HPDE6-E6E7 (cell line): Measurements from ENCODE around the gene ZFP64.
"Not testable (repeated sequence)": the region's sequence is repeated elsewhere in the genome, so short reads cannot be mapped to it uniquely, and the experiment has no call there.

Experiments
- DNase-seq: peaks from one replicate; pipeline ENCODE4 v3.0.0; 2011; ENCODE audit warnings: missing footprints; ENCODE audit errors: extremely low spot score

Gene ZFP64

DNA sequence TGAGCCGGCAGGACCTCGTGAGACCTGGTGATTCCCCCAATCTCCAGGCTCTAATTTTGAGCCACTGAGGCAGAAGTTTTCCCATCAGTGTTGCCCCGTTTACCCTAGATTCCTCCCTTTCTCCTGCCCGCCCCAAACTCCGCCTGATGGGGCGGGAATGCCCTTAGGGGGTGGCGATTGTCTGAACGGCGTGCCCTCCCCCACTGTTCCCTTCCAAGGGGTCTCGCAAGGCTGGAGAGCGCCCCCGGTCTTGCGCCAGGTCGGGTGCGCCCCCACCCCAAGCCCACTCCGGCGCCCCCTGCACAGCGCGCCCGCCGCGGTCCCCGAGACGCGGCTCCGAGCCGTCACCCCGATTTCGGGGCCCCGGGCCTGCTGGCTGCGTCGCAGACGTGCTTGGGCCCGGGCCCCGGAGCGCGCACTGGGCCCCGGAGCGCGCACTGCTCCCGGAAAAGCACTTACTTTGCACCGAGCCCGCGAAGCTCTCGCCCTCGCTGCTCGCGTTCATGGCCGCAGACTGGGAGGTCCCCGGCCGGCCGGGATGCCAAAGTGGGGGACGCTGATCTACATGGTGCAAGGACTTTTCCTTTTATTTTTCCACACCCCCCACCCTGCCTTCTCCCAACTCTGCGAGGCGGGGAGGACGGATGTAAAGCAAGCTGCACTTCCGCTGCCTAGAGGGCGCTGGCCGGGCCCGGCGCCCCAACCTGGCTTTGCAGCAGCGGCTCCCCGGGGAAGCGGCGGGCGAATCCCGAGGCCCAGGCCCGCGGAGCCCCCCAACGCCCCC, at the start of gene ZFP64:
Gene ZFP64 (minus strand): TSS at position 648 of the 784 bp plus-strand sequence. CDS start 143 bp downstream, at position 505.
- peak; percentile 94 for DNase-seq

DNA sequence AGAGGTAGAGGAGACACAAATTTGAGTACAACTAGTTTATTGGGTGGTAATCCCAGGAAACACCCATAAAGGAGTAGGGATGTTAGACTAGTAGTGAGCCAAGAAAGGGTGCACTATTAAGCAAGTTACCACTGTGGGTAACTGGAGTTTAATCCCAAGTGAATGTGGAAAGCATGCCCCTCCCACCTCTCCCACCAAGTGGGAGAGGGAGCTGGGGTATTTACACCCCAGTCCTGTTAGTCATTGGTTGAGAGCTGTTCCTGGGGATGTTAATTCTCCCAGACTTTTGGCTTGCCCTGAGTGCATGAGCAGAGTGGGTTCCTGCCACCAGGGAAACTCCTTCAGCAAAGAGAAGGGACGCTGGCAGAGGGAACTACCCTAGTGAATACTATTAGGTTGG, 49.2 kb upstream of the ZFP64 start:
- DNase-seq: no peak

DNA sequence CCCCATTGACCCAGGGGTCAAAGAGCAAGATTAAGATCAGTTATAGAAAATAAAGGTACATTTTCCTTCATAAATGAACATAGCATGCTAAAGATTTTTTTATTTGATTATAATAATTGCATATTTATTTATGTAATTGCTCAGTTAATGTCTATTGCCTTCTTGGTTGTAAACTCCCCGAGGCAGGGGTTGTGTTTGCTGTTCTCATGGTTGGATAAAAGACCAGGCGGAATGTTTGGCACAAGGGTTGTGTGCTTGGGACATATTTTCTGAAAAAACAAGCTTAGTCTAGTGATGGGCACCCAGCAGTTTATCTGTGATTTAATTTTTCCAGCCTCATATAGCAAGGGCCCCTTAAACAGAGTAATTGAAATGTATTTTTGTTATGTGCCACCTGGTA, 47.5 kb upstream of the ZFP64 start:
- DNase-seq: no peak

DNA sequence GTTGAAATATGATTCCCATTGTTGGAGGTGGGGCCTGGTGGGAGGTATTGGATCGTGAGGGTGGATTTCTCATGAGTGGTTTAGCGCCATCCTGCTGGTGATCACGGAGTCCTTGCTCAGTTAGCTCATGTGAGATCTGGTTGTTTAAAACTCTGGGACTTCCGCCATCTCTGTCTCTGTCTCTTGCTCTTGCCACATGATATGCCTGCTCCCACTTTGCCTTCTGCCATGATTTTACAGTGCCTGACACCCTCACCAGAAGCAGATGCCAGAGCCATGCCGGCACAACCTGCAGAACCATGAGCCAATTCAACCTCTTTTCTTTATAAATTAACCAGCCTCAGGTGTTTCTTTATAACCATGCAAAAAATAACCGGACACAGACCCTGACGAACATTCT, 44.7 kb upstream of the ZFP64 start:
- DNase-seq: no peak

- no peak for DNase-seq
Measured at GRCh38 chr20:52235129-52235528, 43.5 kb upstream of the ZFP64 start.

DNA sequence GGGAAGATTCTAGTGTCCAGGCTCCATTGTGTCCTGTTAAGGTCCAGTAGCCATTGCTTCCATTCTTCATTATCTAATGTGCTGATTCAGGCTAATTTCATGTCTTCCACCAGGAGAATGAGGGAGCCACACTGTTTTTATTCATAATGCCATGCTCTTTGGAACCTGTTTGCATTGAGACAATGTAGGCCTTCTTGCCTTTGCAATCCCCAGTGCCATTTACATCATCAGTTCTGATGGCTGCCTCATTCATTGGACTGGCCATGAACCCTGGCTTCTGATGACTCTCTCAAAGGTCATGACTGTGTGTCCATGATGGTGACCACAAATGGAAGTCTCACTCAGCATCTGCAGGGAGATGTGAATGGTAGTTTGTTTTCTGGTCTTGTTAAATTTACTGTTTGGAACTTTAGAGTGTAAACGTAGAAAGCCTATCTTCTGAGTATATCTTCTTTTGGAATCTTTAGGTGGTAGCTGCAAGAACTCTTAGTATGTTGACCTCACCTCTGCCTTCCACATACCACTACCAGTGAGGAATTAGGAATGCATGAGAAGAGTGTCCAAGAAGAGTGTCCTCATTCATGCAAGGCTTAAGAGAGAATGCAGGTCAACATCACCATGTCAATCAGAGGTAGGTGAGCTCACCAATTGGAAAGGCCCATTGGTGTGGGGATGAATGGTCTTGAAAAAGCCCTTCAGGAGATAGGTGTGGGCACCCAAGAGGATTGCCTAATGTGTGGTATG, 42.9 kb upstream of the ZFP64 start:
- no peak for DNase-seq

GRCh38 chr20:52231230-52231746, 39.7 kb upstream of the ZFP64 start:
- no peak for DNase-seq

GRCh38 chr20:52230409-52230808, 38.8 kb upstream of the ZFP64 start:
- no peak for DNase-seq

GRCh38 chr20:52229346-52229745, 37.8 kb upstream of the ZFP64 start:
- DNase-seq: not testable (repeated sequence)

DNA sequence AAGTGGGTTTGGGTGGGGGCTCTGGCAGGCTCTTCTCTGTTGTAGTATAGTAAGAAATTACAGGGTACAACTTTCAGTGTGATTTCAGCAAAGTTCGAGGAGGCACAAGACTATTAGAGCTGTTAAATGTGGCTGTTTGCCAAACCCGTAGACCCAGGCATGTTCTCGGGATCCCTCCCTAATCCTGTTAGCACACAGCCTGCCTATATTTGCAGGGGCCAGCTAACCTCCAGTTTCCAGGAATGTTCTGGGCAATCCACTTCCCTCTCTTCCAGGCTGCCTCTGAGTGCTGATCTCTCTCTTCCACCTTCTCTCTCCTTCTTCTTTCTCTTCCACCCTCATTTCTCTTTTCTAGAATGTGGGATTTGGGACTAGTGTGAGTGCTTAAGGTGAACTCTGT, 34.8 kb upstream of the ZFP64 start:
- no peak for DNase-seq

DNA sequence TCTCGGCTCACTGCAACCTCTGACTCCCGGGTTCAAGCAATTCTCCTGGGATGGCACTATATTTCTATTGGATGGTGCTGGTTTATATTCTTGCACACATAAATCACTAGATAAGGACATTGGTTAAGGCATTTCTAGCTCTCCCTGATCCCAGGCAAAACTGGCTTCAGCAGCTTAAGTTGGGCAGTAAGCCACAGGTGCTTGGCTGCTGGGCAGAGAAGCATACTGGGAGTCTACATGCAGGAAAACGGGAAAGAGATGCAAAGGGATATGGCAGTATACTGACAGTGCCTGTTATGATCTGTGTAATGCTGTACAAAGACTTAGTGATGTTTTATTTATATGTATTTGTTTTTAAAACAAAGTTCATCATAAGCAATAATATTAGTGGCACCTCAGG, 33.3 kb upstream of the ZFP64 start:
- DNase-seq: no peak

GRCh38 chr20:52221362-52221761, 29.8 kb upstream of the ZFP64 start:
- not testable (repeated sequence) for DNase-seq

- DNase-seq: not testable (repeated sequence)
Measured at GRCh38 chr20:52220891-52221290, 29.3 kb upstream of the ZFP64 start.

- DNase-seq: peak; percentile 46
Measured at GRCh38 chr20:52219441-52219840, 27.9 kb upstream of the ZFP64 start.

- DNase-seq: no peak
Measured at GRCh38 chr20:52217689-52218395, 26.3 kb upstream of the ZFP64 start.

DNA sequence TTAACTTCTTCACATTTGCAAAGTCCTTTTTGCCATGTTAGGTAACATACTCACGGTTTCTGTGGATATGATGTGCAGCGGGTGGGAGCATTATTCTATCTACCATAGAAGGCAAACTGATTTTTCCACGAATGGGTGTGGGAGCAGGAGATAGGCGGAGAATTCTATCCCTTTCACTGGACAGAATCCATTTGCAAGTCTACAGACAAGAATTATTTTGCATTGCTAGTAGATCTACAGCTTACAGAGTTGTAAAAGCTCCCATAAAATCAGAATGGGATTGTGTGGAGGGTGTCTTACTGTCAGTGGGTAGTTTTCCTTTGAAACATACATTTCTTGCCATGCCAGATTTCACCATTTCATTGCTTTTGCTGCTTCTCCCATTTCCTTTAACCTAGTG, 22.4 kb upstream of the ZFP64 start:
- no peak for DNase-seq

DNA sequence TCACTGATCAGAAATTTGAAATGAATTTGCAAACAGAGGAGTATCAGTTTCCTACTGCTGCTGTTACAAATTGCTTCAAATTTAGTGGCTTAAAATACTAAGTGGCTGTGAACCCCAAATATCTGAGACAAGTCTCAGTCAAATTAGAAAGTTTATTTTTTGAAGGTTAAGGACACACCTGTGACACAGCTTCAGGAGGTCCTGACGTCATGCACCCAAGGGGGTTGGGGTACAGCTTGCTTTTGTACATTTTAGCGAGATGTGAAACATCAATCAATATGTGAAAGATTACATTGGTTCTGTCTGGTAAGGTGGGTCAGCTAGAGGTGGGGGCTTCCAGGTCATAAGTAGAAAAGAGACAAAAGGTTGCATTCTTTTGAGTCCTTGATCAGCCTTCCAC, 21.4 kb upstream of the ZFP64 start:
- no peak for DNase-seq

DNA sequence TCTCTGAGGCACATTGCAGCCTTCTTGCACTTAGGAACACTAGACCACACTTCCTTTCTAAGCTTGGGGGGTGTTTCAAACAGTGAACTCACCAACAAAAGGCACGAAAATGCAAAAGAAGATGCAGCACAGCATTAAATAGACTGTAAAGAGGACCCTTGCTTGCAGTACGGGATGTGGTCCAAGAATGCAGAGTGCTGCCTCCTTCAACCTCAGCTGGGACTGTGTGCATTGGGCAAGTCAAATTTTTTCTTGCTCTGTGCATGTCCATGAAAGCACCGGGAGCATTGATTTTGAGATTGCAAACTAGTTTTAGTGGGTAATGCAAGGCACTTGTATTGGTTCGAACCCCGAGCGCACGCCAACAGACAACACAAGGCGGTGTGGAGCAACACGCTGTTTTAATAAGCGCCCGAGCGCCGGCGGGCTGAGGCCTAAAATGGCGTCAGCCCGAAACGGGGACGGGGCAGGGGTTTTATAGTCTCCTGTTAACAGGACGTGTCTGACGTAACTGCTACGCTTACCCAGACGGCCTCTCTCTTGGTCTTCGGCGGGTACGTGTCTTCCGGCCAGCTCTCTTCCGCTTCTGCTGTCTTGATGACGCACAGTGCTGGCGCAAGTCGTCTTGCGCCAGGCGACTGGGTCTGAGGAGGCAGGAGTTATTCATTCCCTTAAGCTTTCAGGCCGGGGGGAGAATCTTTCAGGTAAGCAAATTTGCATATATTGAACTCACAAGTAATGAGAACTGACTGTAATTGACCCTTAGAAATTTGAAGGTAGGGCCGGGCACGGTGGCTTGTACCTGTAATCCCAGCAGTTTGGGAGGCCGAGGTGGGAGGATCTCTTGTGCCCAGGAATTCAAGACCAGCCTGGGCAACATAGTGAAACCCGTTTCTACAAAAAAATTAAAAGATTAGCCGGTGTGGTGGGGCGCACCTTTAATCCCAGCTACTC, 18.7 kb upstream of the ZFP64 start:
- no peak for DNase-seq

- no peak for DNase-seq
Measured at GRCh38 chr20:52209154-52209571, 17.6 kb upstream of the ZFP64 start.

- no peak for DNase-seq
Measured at GRCh38 chr20:52207020-52207810, 15.6 kb upstream of the ZFP64 start.
